Adrenal gland (tissue), 12 donors: Measurements from ENCODE around the gene PSMB7. TPM values are rescaled to one million over a fixed set of nuclear protein-coding genes. Genes with fewer than 3 reads are reported as not detected.

Experiments used
- DNase-seq, 7 donors: peaks; one replicate each; pipeline ENCODE4 v3.0.0-alpha.2; 2019 to 2020
- H3K27ac ChIP-seq, 5 donors: fragments of 200-600 bp; sonication (generic) in 4 of 5; 1 replicate in 3 of 5; 2 replicates in 2 of 5; pipeline versions ENCODE4 v1.5.1 to v1.8.0; 2016 to 2020; ENCODE audit warnings: mild to moderate bottlenecking in 1 of 5
- H3K27me3 ChIP-seq: fragments of 200-600 bp; 2 replicates; pipeline ENCODE4 v1.8.0; 2021
- H3K36me3 ChIP-seq, 2 donors: fragments of 200-600 bp; replicated peaks in 1 of 2; 1 replicate in 1 of 2; 2 replicates in 1 of 2; pipeline versions ENCODE4 v1.5.1 to v1.8.0; 2018 to 2022
- H3K4me1 ChIP-seq, 2 donors: fragments of 200-600 bp; replicated peaks in 1 of 2; 1 replicate in 1 of 2; 2 replicates in 1 of 2; pipeline versions ENCODE4 v1.5.1 to v1.8.0; 2018 to 2021
- H3K4me3 ChIP-seq, 4 donors: fragments of 200-600 bp; sonication (generic) in 3 of 4; one replicate each; pipeline ENCODE4 v1.5.1; 2016 to 2018
- H3K9me3 ChIP-seq, 3 donors: fragments of 200-600 bp; sonication (generic) in 1 of 3; replicated peaks in 1 of 3; 1 replicate in 2 of 3; 2 replicates in 1 of 3; pipeline versions ENCODE4 v1.5.1 to v1.8.0; 2016 to 2021
- CTCF ChIP-seq, 6 experiments: fragments of 450-650 bp in 4 of 6; fragments of 200-600 bp in 2 of 6; sonication (generic) in 1 of 6; IDR thresholded peaks; 1 replicate in 5 of 6; 2 replicates in 1 of 6; pipeline versions ENCODE4 v1.5.1 to v1.8.0; 2016 to 2021; ENCODE audit warnings: antibody characterized with exemption in 6 of 6, mild to moderate bottlenecking in 2 of 6, moderate library complexity in 1 of 6
- POLR2A ChIP-seq, 2 donors: fragments of 450-650 bp; IDR thresholded peaks; one replicate each; pipeline ENCODE4 v1.6.1; 2017; ENCODE audit warnings: antibody characterized with exemption in 2 of 2, mild to moderate bottlenecking in 2 of 2, moderate library complexity in 1 of 2
- WGBS, 4 donors: extraction: QIAGEN DNeasy Blood & Tissue Kit in 2 of 4; methylation state at CpG; one replicate each; pipeline versions ENCODE4 v1.1.5 to v1.1.7; 2013 to 2017; 5-methylcytosine and 5-hydroxymethylcytosine counted together
- intact Hi-C, 2 donors: fragments of 100-400 bp; cut with DNase I; formaldehyde crosslinking; loops; one replicate each; pipeline versions ENCODE4 v1.14.1 to v1.15.0; 2022 to 2023
- polyA plus RNA-seq, 3 donors: library from polyadenylated mRNA; stranded (reverse); fragments of 200-250 nt in 2 of 3; fragments of 350-450 nt in 1 of 3; fragmentation: Illumina TruSeq in 1 of 3; extraction: RNeasy Lipid Tissue Mini Kit (QIAGEN cat#74804) in 1 of 3; gene quantifications; one replicate each; pipeline ENCODE4 v1.2.3, GENCODE V29; 2013 to 2014
- total RNA-seq, 9 donors: library from RNA; depleted of rRNA in 4 of 9; stranded (reverse); fragments of >200 nt in 4 of 9; fragments of 120-200 nt in 1 of 9; fragmentation: NEBNext Ultra II Directional in 1 of 9; extraction: Animal tissue kit (Norgen Biotek cat#: 25700) in 1 of 9; gene quantifications; one replicate each; pipeline versions ENCODE4 v1.1.0 to v1.2.4, GENCODE V29; 2013 to 2023
- donor health status: healthy with polysubstance abuse.
- donor health status: Bipolar disorder and iron deficiency.
- donor health status: DM: yes; HTN: yes; CAD: no.
- donor health status: DM: no; HTN: no; CAD: no.
- donor health status: DM: no; HTN: no; CAD: no.
- donor health status: DM: yes; HTN: yes; CAD: no.

PSMB7 gene
- total and polyA plus RNA-seq, 12 donors: 107 to 427 (median 178) TPM

DNA sequence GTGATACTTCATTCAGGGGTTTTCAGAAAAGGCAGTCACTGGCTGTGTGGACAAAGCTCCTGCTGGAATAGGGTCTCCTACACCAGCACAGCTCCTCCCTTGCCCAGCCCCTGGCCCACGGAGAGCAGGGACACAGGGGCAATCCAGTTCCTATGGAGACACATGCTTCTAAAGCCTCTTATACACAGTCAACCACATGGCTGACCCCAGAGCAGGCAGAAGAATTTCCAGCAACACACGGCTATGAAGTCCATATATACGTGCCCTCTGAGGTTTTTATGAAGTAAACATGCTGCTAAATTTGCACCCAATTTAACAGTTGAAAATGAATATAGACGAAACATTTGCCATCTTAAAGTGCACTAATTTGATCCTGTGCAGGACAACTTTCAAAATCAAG lies 19.4 kb downstream of the PSMB7 start:
- Histone ChIP-seq H3K9me3 (no peaks in the 10 kb centered on the region), H3K27me3 (no peaks in the 10 kb centered on the region), H3K27ac (no peak overlapping the region), H3K4me3 (no peak overlapping the region), H3K36me3 (peaks cover 0 to 4% of the 10 kb centered on the region in 2 donors), H3K4me1 (peaks cover 11 to 48% of the 10 kb centered on the region in 2 donors)
- DNase-seq: no peak
- intact Hi-C loops: no loop called here
- no peak for TF ChIP-seq CTCF (IDR thresholded peaks at IDR 0.05)
- TF ChIP-seq POLR2A (IDR thresholded peaks at IDR 0.05): no peak
- WGBS, 4 donors: 88 to 96% (median 90%) methylated on average over 4 of the region's 4 CpGs

GRCh38 chr9:124394596-124394995 lies 20.6 kb downstream of the PSMB7 start:
- TF ChIP-seq POLR2A (IDR thresholded peaks at IDR 0.05) (no peak), CTCF (IDR thresholded peaks at IDR 0.05) (no peak)
- DNase-seq: no peak
- peaks cover 19 to 52% of the 10 kb centered on the region in 2 donors for H3K4me1 ChIP-seq
- peaks cover 0 to 4% of the 10 kb centered on the region in 2 donors for H3K36me3 ChIP-seq
- no peaks in the 10 kb centered on the region for H3K27me3 ChIP-seq
- no peak overlapping the region for H3K27ac ChIP-seq
- intact Hi-C loops: no loop called here
- 86 to 91% (median 89%) methylated on average over 3 of the region's 3 CpGs for WGBS, 4 donors
- H3K9me3 ChIP-seq: no peaks in the 10 kb centered on the region
- H3K4me3 ChIP-seq: no peak overlapping the region

DNA sequence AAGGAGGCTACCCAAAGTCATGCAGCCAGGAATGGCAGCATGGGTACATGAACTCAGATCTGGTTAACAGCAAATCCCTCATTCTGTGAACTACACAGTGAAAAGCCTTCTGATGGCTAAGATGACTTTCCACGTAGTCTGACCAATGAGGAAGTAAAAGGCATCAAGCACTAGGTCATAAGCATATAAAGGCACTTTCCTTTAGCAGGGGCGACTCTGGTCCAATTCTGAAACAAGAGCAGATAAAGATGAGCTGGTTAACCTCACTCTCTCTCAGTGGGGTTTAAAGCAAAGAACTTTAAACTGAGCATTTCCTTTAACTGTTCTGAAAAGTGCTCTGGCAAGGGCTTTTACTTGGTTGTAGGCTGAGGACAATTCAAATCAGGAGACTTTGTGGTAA lies 21.1 kb downstream of the PSMB7 start:
- no peak for DNase-seq
- H3K27ac ChIP-seq: no peak overlapping the region
- no peaks in the 10 kb centered on the region for H3K27me3 ChIP-seq
- intact Hi-C loops: no loop called here
- H3K4me3 ChIP-seq: no peak overlapping the region
- WGBS, 4 donors: 75 to 89% (median 82%) methylated on average over 2 of the region's 2 CpGs
- H3K36me3 ChIP-seq: peaks cover 0 to 4% of the 10 kb centered on the region in 2 donors
- peaks cover 19 to 52% of the 10 kb centered on the region in 2 donors for H3K4me1 ChIP-seq
- TF ChIP-seq CTCF (IDR thresholded peaks at IDR 0.05) (no peak), POLR2A (IDR thresholded peaks at IDR 0.05) (no peak)
- H3K9me3 ChIP-seq: no peaks in the 10 kb centered on the region

- intact Hi-C loops: no loop called here
Measured at GRCh38 chr9:124392871-124393460, 22.3 kb downstream of the PSMB7 start.

More at GRCh38 chr9:124392871-124393460, 22.3 kb downstream of the PSMB7 start:
- WGBS, 4 donors: 36 to 45% (median 38%) methylated on average over 9 of the region's 9 CpGs
- H3K4me3 ChIP-seq: no peak overlapping the region
- peak overlapping the region in 3 of 5 donors; percentile 10 to 53 (median 50) for H3K27ac ChIP-seq
- TF ChIP-seq CTCF (IDR thresholded peaks at IDR 0.05) (peak; percentile 22 to 50 (median 44)), POLR2A (IDR thresholded peaks at IDR 0.05) (no peak)
- peaks cover 0 to 4% of the 10 kb centered on the region in 2 donors for H3K36me3 ChIP-seq
- H3K4me1 ChIP-seq: peaks cover 19 to 60% of the 10 kb centered on the region in 2 donors
- peak; percentile 57 to 85 (median 74) for DNase-seq
- H3K27me3 ChIP-seq: no peaks in the 10 kb centered on the region
- H3K9me3 ChIP-seq: no peaks in the 10 kb centered on the region
